GM18907 (cell line): Measurements from ENCODE around the gene KCNIP3.
"Not testable (repeated sequence)": the region's sequence is repeated elsewhere in the genome, so short reads cannot be mapped to it uniquely, and the experiment has no call there.

Source experiments
- ATAC-seq: cut with Tn5 transposase; IDR thresholded peaks from one replicate; pipeline ENCODE4 v1.9.1; 2021; ENCODE audit warnings: mild to moderate bottlenecking, moderate library complexity; ENCODE audit not compliant: unreplicated experiment

KCNIP3 gene

DNA sequence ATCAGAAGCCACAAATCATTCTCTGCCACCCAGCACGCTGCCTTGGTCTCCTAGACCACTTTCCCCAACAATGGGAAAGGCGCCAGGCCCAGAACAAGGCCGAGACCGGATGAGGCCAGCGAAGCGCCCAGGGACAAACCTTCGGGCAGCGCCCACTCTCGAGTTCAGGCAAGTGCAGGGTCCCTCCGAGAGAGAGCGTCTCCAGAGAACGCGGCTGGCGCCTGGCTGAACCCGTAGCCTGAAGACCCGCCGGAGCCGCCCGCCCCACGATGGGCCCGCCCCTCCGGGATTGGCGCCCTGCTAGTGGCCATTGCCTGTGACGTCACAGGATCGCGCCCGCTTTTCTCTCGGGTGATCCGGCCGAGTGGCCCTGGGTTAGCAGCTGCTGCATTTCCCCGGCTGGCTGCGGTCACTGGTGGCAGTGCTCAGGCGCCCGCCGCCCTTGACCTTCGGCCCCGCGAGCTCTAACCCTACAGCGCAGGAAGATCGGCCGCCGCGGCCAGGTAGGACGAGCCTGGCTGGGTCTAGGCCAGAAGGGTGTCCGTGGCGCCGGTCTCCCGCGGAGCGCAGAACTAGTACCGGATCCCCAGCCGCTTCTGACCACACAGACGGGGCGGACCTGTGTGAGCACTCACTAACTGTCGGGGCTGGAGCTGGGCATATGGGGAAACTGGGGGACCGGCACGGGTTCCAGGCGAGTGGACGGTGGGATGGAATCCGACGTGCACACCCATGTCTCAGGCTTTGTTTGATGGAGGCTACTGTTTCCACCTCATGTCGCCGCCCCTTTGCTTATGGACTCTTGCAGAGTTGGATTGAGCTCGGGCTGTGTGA is 105.4 kb downstream of the KCNIP3 start, which contains the start of gene FAHD2A:
TSS of gene FAHD2A (plus strand) at position 339 of the 834 bp plus-strand sequence. CDS start 2,851 bp downstream, outside the sequence.
- peak; percentile 95 for ATAC-seq

DNA sequence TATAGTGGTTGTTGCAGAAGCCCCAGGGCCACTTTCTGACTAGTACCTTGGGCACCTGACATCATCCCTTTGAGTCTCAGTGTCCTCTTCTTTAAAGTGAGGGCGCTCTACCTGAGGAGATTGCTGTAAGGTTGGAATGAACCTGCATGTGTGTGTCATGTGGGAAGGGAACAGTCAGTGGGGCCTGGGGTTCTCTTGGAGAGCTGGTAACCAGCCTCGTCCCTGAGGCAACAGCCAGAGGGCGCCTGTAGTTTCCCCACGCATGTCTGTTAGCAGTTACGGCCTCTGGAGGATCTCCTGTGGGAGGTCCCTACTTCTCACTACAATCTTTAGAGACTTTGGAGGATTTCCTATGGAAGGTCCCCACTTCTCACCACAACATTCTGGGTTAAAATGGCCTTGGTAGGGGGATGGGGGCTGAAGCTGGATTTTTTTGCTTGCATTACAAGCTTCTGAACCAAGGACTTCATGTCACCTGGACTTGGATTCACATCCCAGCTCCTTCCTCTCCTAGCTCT is 106.1 kb downstream of the KCNIP3 start:
- ATAC-seq = peak; percentile 38

DNA sequence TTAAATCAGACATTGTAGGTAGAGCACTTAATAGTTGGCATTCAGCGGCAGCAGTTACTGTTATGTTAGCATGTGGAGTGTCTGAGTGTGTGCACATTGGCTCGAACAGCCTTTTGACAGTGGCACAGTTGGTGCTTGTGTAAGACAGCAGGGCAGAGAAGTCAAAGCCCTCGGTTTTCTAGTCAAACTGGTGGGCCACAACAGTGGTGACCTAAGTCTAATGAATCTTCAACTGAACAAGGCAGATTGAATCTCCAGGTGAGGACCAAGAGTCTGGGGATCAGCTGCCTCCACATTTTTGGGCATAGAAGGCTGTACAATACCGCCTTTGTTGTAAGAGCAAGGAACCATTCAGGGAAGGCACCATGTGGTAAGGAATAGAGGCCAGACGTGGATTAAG is 106.7 kb downstream of the KCNIP3 start:
- not testable (repeated sequence) for ATAC-seq

DNA sequence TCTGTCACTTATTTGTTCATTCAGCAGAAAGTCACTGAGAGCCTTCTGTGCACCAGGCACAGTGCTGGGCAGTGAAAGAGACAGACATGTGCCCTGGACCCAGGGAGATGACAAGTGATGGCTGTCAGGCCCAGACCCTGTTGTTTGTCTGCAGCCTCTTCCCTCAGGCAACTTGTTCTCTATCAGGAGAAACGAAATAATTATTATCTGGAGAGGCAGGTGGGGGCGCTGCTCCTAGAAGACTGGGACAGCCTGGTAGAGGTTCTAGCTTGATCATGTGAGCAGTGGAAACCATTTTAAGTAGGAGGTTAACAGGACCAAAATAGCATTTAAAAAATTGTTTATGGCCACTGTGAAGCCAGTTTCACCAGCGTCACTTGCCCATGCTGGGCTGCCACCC is 107.5 kb downstream of the KCNIP3 start:
- not testable (repeated sequence) for ATAC-seq

DNA sequence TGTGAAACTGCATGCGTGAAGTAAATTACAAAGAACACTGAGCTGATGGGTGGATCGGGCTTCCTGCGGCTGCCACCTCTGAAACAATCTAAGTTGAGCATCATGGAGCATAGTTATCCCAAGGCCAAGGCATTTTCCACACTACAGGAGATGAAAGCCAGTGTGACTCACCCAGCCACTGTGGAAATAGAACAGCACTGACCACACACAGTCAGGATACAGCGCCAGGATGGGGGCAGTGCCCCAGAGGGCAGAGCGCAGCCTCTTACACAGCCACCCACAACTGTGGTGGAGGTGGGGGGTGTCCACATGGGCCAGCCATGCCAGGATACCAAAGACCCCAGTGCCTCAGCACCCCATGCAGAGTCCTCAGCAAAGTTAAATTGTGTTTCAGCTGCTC is 114.1 kb downstream of the KCNIP3 start:
- ATAC-seq = not testable (repeated sequence)

DNA sequence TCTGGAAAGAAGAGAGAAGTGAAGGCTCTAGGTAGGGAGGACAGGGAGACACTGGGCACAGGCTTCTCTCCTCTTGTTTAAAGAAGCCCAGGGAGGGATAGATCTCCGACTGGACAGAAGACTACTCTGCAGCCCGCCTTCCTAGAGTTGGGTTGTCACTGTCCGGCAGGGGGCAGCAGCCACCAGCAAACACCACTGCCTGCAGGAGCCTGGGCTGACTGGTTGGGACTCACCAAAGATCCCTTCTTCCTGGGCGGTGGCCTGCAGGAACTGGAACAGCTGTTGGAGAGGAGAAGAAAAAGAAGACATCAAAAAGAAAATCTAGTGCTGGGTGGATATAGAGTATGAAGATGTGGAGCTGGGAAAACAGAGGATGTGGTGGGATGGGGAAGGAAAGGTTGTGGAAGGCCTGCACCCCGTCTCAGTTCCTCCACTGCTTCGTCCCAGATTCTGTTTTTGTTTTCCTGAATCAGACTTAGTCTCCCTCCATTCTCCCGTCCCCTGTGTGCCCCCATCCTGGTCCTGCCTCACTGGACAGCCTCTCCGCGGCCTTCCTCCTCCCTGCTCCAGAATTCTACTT is 117.0 kb downstream of the KCNIP3 start:
- ATAC-seq = peak; percentile 77

DNA sequence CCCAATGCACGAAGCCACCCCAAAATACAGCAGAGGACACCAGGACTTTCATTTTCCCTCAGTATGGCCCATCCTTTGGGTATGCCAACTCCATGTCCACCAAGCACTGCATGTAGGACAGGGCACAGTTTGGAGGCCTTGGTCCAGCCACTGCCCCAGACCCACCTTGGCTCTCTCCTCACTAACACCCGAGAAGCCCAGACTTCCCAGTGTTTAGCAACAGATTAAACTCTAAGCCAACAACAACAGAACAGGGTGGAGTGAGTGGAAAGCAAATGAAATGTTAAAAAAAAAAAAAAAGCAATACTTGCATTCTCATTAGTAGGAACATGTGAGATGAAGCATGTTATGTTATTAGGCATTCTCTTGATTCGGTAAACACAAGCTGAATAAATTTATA is 118.0 kb downstream of the KCNIP3 start:
- not testable (repeated sequence) for ATAC-seq

DNA sequence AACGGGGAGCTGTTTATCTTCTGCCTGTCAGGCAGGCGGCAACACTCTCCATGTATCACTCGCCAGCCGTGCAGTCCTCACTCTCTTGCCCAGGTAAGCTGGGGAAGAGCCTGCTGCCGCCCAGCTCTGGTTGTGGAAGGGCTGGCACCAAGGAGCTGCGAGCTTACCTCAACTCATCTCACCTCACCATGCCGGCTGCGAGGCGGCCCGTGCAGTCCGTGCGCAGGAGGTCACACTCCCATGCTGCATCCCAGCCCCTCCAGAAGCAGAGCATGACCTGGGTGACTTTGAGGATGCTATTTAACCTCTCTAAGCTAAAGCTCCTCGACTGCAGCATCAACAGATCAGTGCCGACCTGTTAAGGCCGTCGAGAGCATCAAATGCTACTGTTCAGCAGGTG is 118.4 kb downstream of the KCNIP3 start:
- ATAC-seq = not testable (repeated sequence)

DNA sequence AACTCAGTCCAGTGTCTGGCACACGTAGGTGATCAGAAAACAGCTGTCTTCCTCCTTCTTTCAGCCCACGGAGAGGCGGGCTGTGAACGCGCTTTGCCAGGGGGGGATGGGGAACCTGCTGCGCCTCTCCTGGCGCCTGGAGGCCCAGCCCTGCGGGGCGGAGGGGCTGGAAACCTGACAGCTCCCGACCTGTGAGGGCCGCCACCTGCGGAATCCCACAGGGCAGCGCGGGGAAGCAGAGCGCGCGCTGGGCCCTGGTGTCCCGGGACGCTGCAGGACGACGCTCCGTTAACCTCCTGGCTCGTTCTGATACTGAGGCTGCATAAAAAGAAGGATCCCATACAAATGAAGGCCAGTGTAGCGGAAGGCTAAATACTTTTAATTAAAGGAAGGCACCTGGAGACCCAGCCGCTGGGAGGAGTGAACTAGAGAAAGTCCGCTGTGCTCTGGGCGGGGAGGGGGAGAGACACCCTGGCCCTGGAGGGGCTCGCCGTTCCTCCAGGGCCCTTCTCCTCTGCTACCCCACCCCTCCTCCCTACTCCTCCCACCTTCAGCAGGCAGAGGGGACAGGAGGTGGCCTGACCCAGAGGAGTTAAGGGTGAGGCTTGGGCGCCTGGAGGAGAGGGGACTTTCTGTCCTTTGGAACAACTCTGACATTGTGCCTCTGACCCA is 130.2 kb downstream of the KCNIP3 start:
- not testable (repeated sequence) for ATAC-seq

DNA sequence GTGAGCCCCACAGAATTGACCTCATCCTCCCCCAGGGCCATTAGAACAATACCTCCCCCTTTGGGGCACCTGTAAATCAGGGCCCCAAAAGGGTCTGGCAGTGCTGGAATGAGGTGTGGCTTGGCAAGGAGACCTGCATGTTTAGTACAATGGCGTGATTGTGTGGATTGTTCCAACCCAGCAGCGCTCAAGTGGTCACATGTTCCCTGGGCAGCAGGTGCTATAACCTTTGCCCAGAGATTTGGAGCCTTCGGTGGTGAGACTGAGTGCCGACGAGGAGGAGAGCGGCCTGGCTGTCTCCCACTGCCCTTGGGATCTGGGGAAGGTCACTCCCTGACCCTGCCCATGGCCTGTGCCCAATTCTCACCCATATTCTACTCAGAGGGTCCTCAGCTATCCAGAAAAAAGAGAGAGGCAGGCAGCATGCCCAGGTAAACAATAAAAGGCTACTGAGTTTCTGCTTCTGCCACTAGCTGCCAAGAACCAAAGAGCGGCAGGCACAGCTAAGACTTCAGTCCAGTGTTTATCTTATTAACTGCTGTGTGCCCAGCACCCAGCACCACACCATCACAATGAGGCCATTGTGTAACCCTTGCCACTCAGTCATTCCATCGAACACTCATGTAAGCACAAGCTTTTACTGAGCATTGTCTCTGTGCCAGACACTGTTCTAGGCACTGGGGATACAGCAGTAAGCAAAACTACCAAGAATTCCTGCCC is 132.8 kb downstream of the KCNIP3 start:
- not testable (repeated sequence) for ATAC-seq

DNA sequence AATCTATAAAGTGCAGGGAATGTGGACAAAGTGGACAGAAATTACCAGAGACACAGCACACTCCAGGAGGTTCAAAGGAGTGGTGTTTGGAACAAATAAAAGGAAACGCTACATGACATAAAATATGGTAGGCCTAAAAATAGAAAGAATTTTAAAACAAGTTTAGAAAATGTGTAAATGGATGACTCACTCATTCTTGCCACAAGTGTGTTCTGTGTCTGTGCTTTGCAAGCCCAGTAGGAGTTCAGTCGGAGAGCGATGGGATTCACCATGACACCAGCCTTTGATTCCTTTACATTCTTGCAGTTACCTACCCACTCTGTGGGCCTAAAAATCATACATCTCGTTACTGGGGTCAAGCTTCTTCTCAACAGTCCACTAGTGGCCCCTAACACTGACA is 136.2 kb downstream of the KCNIP3 start:
- ATAC-seq = not testable (repeated sequence)

DNA sequence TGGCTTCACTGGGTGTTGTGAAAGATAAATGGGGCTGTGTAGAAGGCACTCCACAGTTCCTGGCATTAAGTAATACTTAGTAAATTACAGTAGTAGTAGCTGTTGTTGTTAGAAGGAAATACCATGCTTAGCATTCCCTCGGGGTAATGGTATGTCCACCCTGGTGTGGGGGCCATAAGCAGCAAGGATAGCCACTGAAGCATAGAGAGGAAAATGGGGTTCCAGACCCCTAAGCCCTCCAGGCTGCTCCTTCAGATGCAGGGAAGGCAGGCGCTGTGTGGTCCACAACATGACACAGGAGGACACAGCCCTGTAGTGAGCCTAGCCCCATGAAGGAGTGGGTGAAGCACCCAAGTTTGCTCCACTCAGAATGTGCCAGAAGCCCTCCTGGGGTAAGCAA is 136.8 kb downstream of the KCNIP3 start:
- not testable (repeated sequence) for ATAC-seq

DNA sequence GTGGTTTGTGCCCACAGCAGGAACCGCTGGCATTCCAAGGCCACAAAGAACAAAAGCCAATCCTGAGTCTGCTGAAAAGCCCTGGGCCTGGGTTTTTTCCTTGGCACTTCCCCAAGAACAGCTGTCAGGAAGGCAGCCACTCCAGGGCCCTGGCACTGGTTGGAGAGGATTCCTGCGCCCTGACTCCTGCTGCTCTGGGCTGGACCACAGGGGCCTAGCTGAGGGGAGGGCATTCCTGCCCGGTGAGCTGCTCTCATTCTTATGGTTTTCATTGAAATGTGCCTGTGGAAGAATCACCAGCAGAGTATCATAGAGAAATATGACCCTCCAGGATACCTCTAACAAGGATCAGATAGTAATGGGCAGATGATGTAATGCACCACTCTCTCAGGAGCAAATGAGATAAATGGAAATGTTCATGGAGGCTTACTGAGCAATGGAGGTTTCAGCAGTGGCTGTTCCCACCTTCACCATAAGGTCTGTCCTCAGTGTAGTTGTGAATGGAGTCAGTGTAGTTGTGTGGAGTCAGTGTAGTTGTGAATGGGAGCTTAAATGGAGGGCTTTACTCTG is 137.4 kb downstream of the KCNIP3 start:
- ATAC-seq = not testable (repeated sequence)

DNA sequence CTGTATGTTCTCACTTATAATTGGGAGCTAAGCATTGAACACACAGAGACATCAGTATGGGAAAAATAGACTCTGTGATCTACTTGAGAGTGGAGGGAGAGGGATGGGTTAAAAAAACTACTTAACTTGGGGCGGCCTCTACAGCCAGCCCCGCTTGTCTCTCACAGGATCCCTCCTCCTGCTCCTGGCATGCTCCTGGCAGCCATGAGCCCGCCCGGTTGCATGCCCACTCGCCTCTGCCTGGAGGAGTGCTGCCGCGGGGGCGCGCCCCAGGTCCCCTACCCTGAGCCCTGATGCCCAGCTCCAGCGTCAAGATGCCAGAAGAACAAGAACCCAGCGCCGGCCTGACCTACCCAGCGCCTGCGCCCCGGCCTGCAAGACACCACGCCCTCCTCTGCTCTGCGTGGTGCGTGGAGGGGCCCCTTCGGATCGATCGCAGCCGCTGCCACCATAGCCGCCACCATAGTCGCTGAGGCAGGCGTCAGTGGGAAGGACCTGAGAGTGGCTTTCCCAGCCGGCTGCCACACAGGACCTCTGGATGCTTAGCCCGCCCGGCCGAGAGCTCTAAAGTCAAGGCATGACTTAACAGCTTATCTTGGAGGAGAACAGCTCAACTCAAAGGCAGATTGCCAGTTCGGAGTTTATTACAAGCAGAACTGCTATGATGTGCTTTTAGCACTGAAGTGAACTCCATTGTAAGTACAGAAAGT is 138.2 kb downstream of the KCNIP3 start:
- ATAC-seq = not testable (repeated sequence)
